IMR-90 (cell line): Measurements from ENCODE around the gene VBP1. TPM values are rescaled to one million over a fixed set of nuclear protein-coding genes. Genes with fewer than 3 reads are reported as not detected.

Experiments used
- ATAC-seq: fragments of 200-7000 bp; cut with Tn5 transposase; 2 replicates; pipeline ENCODE4 v1.9.1; 2020; ENCODE audit warnings: low read depth, mild to moderate bottlenecking, moderate library complexity
- BruUV-seq: library from RNA; stranded (reverse); fragments of 400-500 nt; replicated peaks from 2 replicates; lab custom pipeline; 2021; lab: Mats Ljungman, UMichigan
- CTCF ChIA-PET: fragments of 300-600 bp; formaldehyde crosslinking; extraction: SDS; loops from one replicate; lab custom pipeline; 2021; ENCODE audit warnings: antibody characterized with exemption; lab: Yijun Ruan, JAX
- POLR2A ChIA-PET: fragments of 300-600 bp; sonication (Branson Sonifier 250); formaldehyde crosslinking; loops from one replicate; lab custom pipeline; 2022; ENCODE audit warnings: antibody characterized with exemption; ENCODE audit not compliant: unreplicated experiment; lab: Charles Lee
- DNase-seq: peaks from one replicate; pipeline ENCODE4 v3.0.0; 2013
- H2AFZ ChIP-seq: replicated peaks from 2 replicates; pipeline ENCODE3; 2013; ENCODE audit warnings: low read length, mild to moderate bottlenecking; ENCODE audit not compliant: poor library complexity
- H2AK5ac ChIP-seq: 2 replicates; pipeline ENCODE4 v1.6.1; 2013; ENCODE audit warnings: low read depth, low read length, inconsistent platforms
- H2AK9ac ChIP-seq: replicated peaks from 2 replicates; pipeline ENCODE3; 2013; ENCODE audit warnings: mild to moderate bottlenecking, low read depth, low read length, moderate library complexity; ENCODE audit not compliant: poor library complexity
- H2BK120ac ChIP-seq: 2 replicates; pipeline ENCODE4 v1.6.1; 2013; ENCODE audit warnings: low read depth, low read length, inconsistent platforms
- H2BK15ac ChIP-seq: 3 replicates; pipeline ENCODE4 v1.6.1; 2013; ENCODE audit warnings: low read depth, low read length, inconsistent platforms
- H2BK20ac ChIP-seq: 2 replicates; pipeline ENCODE4 v1.6.1; 2013; ENCODE audit warnings: low read depth, mild to moderate bottlenecking, inconsistent platforms, low read length, moderate library complexity
- H2BK5ac ChIP-seq: 2 replicates; pipeline ENCODE4 v1.6.1; 2013; ENCODE audit warnings: mild to moderate bottlenecking, low read depth, low read length, inconsistent platforms; ENCODE audit not compliant: poor library complexity, severe bottlenecking
- H3K14ac ChIP-seq: replicated peaks from 2 replicates; pipeline ENCODE4 v1.6.1; 2013; ENCODE audit warnings: low read depth, low read length, inconsistent platforms
- H3K18ac ChIP-seq: 2 replicates; pipeline ENCODE4 v1.6.1; 2013; ENCODE audit warnings: low read depth, low read length, control low read depth
- H3K23ac ChIP-seq: 2 replicates; pipeline ENCODE4 v1.6.1; 2013; ENCODE audit warnings: low read depth, low read length, inconsistent platforms
- H3K27ac ChIP-seq: 2 replicates; pipeline ENCODE4 v1.5.1; 2013; ENCODE audit warnings: mild to moderate bottlenecking, control low read depth, low read length; ENCODE audit not compliant: insufficient read depth
- H3K27me3 ChIP-seq: 2 replicates; pipeline ENCODE4 v1.6.1; 2013; ENCODE audit warnings: low read length; ENCODE audit not compliant: control insufficient read depth, insufficient read depth
- H3K36me3 ChIP-seq: 2 replicates; pipeline ENCODE4 v1.6.1; 2013; ENCODE audit warnings: low read length, mixed read lengths; ENCODE audit not compliant: control insufficient read depth, insufficient read depth
- H3K4ac ChIP-seq: 2 replicates; pipeline ENCODE4 v1.6.1; 2013; ENCODE audit warnings: low read depth, low read length, inconsistent platforms
- H3K4me1 ChIP-seq: 2 replicates; pipeline ENCODE4 v1.6.1; 2013; ENCODE audit warnings: low read length, mixed read lengths; ENCODE audit not compliant: control insufficient read depth, insufficient read depth
- H3K4me2 ChIP-seq: 2 replicates; pipeline ENCODE4 v1.6.1; 2013; ENCODE audit warnings: low read depth, mild to moderate bottlenecking, control low read depth, low read length, moderate library complexity
- H3K4me3 ChIP-seq: 2 replicates; pipeline ENCODE4 v1.5.1; 2013; ENCODE audit warnings: low read depth, mild to moderate bottlenecking, control low read depth, low read length, moderate library complexity; ENCODE audit not compliant: insufficient read depth
- H3K56ac ChIP-seq: 2 replicates; pipeline ENCODE4 v1.6.1; 2013; ENCODE audit warnings: low read length, inconsistent platforms; ENCODE audit not compliant: insufficient read depth; ENCODE audit errors: extremely low read depth
- H3K79me1 ChIP-seq, 2 experiments: 2 replicates each; pipeline ENCODE4 v1.6.1; 2013; ENCODE audit warnings: low read length in 2 of 2, inconsistent platforms in 1 of 2, low read depth in 1 of 2
- H3K9ac ChIP-seq: 2 replicates; pipeline ENCODE4 v1.6.1; 2013; ENCODE audit warnings: low read depth, low read length, control low read depth
- H3K9me1 ChIP-seq: 2 replicates; pipeline ENCODE4 v1.6.1; 2013; ENCODE audit warnings: low read length, inconsistent platforms; ENCODE audit not compliant: insufficient read depth
- H3K9me3 ChIP-seq: 2 replicates; pipeline ENCODE4 v1.6.1; 2013; ENCODE audit warnings: low read length; ENCODE audit not compliant: control insufficient read depth, insufficient read depth
- H4K20me1 ChIP-seq: 2 replicates; pipeline ENCODE4 v1.6.1; 2013; ENCODE audit warnings: low read length, inconsistent platforms; ENCODE audit not compliant: insufficient read depth
- H4K5ac ChIP-seq: 2 replicates; pipeline ENCODE4 v1.6.1; 2013; ENCODE audit warnings: mild to moderate bottlenecking, low read depth, low read length, control low read depth
- H4K8ac ChIP-seq, 2 experiments: 2 replicates each; pipeline ENCODE4 v1.6.1; 2013; ENCODE audit warnings: low read depth in 2 of 2, low read length in 2 of 2, control low read depth in 1 of 2, inconsistent platforms in 1 of 2
- H4K91ac ChIP-seq: 2 replicates; pipeline ENCODE4 v1.6.1; 2013; ENCODE audit warnings: low read depth, low read length, inconsistent platforms; ENCODE audit not compliant: insufficient read depth
- BHLHE40 ChIP-seq: fragments of 150-350 bp; IDR thresholded peaks from 2 replicates; pipeline ENCODE4 v1.6.1; 2016; ENCODE audit warnings: mild to moderate bottlenecking, low read depth, low read length
- CEBPB ChIP-seq: IDR thresholded peaks from 2 replicates; pipeline ENCODE4 v1.6.1; 2012; ENCODE audit warnings: low read depth, low read length, improper control_type of control experiment
- CHD1 ChIP-seq: IDR thresholded peaks from 2 replicates; pipeline ENCODE4 v1.6.1; 2012; ENCODE audit warnings: low read depth, low read length, improper control_type of control experiment
- CTCF ChIP-seq: conservative IDR thresholded peaks from 2 replicates; pipeline ENCODE4 v1.5.1; 2012; ENCODE audit warnings: mild to moderate bottlenecking, low read depth, low read length, improper control_type of control experiment
- ELK1 ChIP-seq: fragments of 150-350 bp; IDR thresholded peaks from 2 replicates; pipeline ENCODE4 v1.6.1; 2016; ENCODE audit warnings: low read depth, mild to moderate bottlenecking, low read length, moderate library complexity, borderline replicate concordance
- FOS ChIP-seq: fragments of 150-350 bp; IDR thresholded peaks from 2 replicates; pipeline ENCODE4 v1.6.1; 2016; ENCODE audit warnings: low read depth, low read length
- MAFK ChIP-seq: IDR thresholded peaks from 2 replicates; pipeline ENCODE4 v1.6.1; 2012; ENCODE audit warnings: low read depth, low read length, improper control_type of control experiment
- MXI1 ChIP-seq: IDR thresholded peaks from 2 replicates; pipeline ENCODE4 v1.6.1; 2012; ENCODE audit warnings: low read depth, mild to moderate bottlenecking, low read length, moderate library complexity, borderline replicate concordance
- NFE2L2 ChIP-seq: fragments of 150-350 bp; IDR thresholded peaks from 2 replicates; pipeline ENCODE4 v1.6.1; 2016; ENCODE audit warnings: low read depth, mild to moderate bottlenecking, low read length
- POLR2A ChIP-seq: IDR thresholded peaks from 2 replicates; pipeline ENCODE4 v1.6.1; 2012; ENCODE audit warnings: mild to moderate bottlenecking, low read depth, low read length
- RAD21 ChIP-seq: IDR thresholded peaks from 2 replicates; pipeline ENCODE4 v1.6.1; 2012; ENCODE audit warnings: low read length, improper control_type of control experiment
- RCOR1 ChIP-seq: IDR thresholded peaks from 2 replicates; pipeline ENCODE4 v1.6.1; 2012; ENCODE audit warnings: mild to moderate bottlenecking, low read length, improper control_type of control experiment; ENCODE audit not compliant: insufficient replicate concordance
- RFX5 ChIP-seq: IDR thresholded peaks from 2 replicates; pipeline ENCODE4 v1.8.0; 2012; ENCODE audit warnings: low read depth, mild to moderate bottlenecking, low read length, moderate library complexity
- SMC3 ChIP-seq: fragments of 150-350 bp; IDR thresholded peaks from 2 replicates; pipeline ENCODE4 v1.6.1; 2016; ENCODE audit warnings: low read depth, mild to moderate bottlenecking, antibody characterized with exemption, low read length, moderate library complexity
- USF2 ChIP-seq: fragments of 150-350 bp; IDR thresholded peaks from 2 replicates; pipeline ENCODE4 v1.6.1; 2017; ENCODE audit warnings: mild to moderate bottlenecking, antibody characterized with exemption, low read length, low read depth
- WGBS, 2 experiments: methylation state at CpG; one replicate each; pipeline versions ENCODE4 v1.1.5 to v1.1.7; 2013; ENCODE audit warnings: missing lambda C conversion rate in 2 of 2; ENCODE audit not compliant: insufficient read length in 1 of 2; ENCODE audit errors: extremely low coverage in 2 of 2; 5-methylcytosine and 5-hydroxymethylcytosine counted together
- dilution Hi-C: fragments of 300-500 bp; cut with HindIII; formaldehyde crosslinking; loops from one replicate; pipeline ENCODE4 v1.14.3; 2018; ENCODE audit warnings: low sequenced_read_pairs; ENCODE audit not compliant: unreplicated experiment
- in situ Hi-C: fragments of 300-500 bp; cut with MboI; formaldehyde crosslinking; loops from 3 replicates; pipeline ENCODE4 v1.14.3; 2019; ENCODE audit warnings: low sequenced_read_pairs, inconsistent platforms, mixed read lengths
- intact Hi-C: fragments of 100-400 bp; cut with micrococcal nuclease; formaldehyde crosslinking; loops from 2 replicates; pipeline ENCODE4 v1.10.0; 2022
- polyA plus RNA-seq, 3 experiments: library from polyadenylated mRNA; depleted of rRNA; stranded (reverse); fragments of >200 nt; gene quantifications; 2 replicates each; pipeline ENCODE4 v1.2.3, GENCODE V29; 2012; ENCODE audit warnings: low replicate concordance in 1 of 3
- total RNA-seq: library from RNA; depleted of rRNA; stranded (reverse); fragments of >200 nt; gene quantifications from 2 replicates; pipeline ENCODE4 v1.2.3, GENCODE V29; 2012

The VBP1 gene
- total and polyA plus RNA-seq, 2 of the 4 experiments (the other 2 are of a cell fraction): 30.8 to 42.3 TPM

GRCh38 chrX:155218777-155219176 is 2.5 kb downstream of the VBP1 start:
- H4K8ac ChIP-seq: no peak overlapping the region
- no peak for DNase-seq
- dilution Hi-C loops (no loop called here), intact Hi-C loops (loop anchor here (10.0 kb wide), 1 partner anchor 124 kb away; no protein-coding TSS in a partner anchor), in situ Hi-C loops (no loop called here)
- no peak overlapping the region for H3K4me3 ChIP-seq
- no peak overlapping the region for H4K91ac ChIP-seq
- H3K36me3 ChIP-seq: peaks cover 3% of the 10 kb centered on the region; the same call in 1 of the 2 replicates
- H3K23ac ChIP-seq: 0 out of 2 replicates have a peak overlapping the region, but pooled peaks have one; percentile 61
- H3K18ac ChIP-seq: no peak overlapping the region
- no CpG with 5 or more reads among the region's 2 CpGs for WGBS, 2 experiments
- H2AFZ ChIP-seq: no peak overlapping the region
- ATAC-seq: no peak
- no peak overlapping the region for H2BK15ac ChIP-seq
- H3K9me1 ChIP-seq: no peaks in the 10 kb centered on the region
- peaks cover 4% of the 10 kb centered on the region for H4K20me1 ChIP-seq
- ChIA-PET POLR2A (no interaction called here), CTCF (no interaction called here)
- no peak overlapping the region for H2BK5ac ChIP-seq
- no peak overlapping the region for H2AK5ac ChIP-seq
- H3K4me1 ChIP-seq: no peaks in the 10 kb centered on the region
- H3K27me3 ChIP-seq: no peaks in the 10 kb centered on the region
- H4K5ac ChIP-seq: no peak overlapping the region
- H3K4me2 ChIP-seq: no peak overlapping the region
- TF ChIP-seq USF2: no peak
- no peak for TF ChIP-seq MXI1
- no peak for TF ChIP-seq CEBPB
- no peak for TF ChIP-seq RCOR1
- TF ChIP-seq NFE2L2: no peak
- no peak for TF ChIP-seq ELK1
- TF ChIP-seq SMC3: no peak
- no peak for TF ChIP-seq RAD21
- TF ChIP-seq MAFK: no peak
- TF ChIP-seq CTCF: no peak
- TF ChIP-seq FOS: no peak
- no peak for TF ChIP-seq CHD1
- no peak for TF ChIP-seq BHLHE40
- TF ChIP-seq RFX5: no peak
- TF ChIP-seq POLR2A: no peak
- H3K79me1 ChIP-seq: no peaks in the 10 kb centered on the region; a peak in 3 of 4 replicates
- H3K9me3 ChIP-seq: no peaks in the 10 kb centered on the region
- H2BK120ac ChIP-seq: no peak overlapping the region
- no peak overlapping the region for H3K14ac ChIP-seq
- no peak overlapping the region for H2AK9ac ChIP-seq
- no peak overlapping the region for H2BK20ac ChIP-seq
- BruUV-seq: no TSS peak
- no peak overlapping the region for H3K56ac ChIP-seq
- no peak overlapping the region for H3K4ac ChIP-seq
- no peak overlapping the region for H3K27ac ChIP-seq
- no peak overlapping the region for H3K9ac ChIP-seq
